Right atrium auricular region (tissue), 2 donors: ENCODE results near the gene FMO4. TPM values are rescaled to one million over a fixed set of nuclear protein-coding genes. Genes with fewer than 3 reads are reported as not detected.
"Not testable (repeated sequence)": the region's sequence is repeated elsewhere in the genome, so short reads cannot be mapped to it uniquely, and the experiment has no call there.

Experiments used
- DNase-seq: peaks from one replicate; pipeline ENCODE4 v3.0.0-alpha.2; 2019; ENCODE audit warnings: low spot score
- H3K27ac ChIP-seq, 2 donors: fragments of 200-600 bp; sonication (generic); 1 replicate in 1 of 2; 2 replicates in 1 of 2; pipeline ENCODE4 v1.5.1; 2016 to 2019
- H3K27me3 ChIP-seq, 2 donors: fragments of 200-600 bp; sonication (generic); one replicate each; pipeline versions ENCODE4 v1.5.1 to v1.6.0; 2017 to 2019
- H3K36me3 ChIP-seq: fragments of 200-600 bp; sonication (generic); one replicate; pipeline ENCODE4 v1.5.1; 2016
- H3K4me1 ChIP-seq, 2 donors: fragments of 200-600 bp; sonication (generic); one replicate each; pipeline versions ENCODE4 v1.5.1 to v1.6.0; 2017 to 2019
- H3K4me3 ChIP-seq, 2 donors: fragments of 200-600 bp; sonication (generic); 1 replicate in 1 of 2; 2 replicates in 1 of 2; pipeline ENCODE4 v1.5.1; 2017 to 2019; ENCODE audit warnings: mild to moderate bottlenecking in 1 of 2, moderate library complexity in 1 of 2
- H3K9me3 ChIP-seq, 2 donors: fragments of 200-600 bp; sonication (generic); one replicate each; pipeline ENCODE4 v1.5.1; 2019
- total RNA-seq, 2 donors: library from RNA; depleted of rRNA; stranded (reverse); fragments of >200 nt; gene quantifications; one replicate each; pipeline ENCODE4 v1.1.0, GENCODE V29; 2016
- TF ChIP-seq, protein P1 (sequence below), 2 donors: fragments of 200-600 bp; sonication (generic); IDR thresholded peaks; one replicate each; pipeline ENCODE4 v1.5.1; 2019; ENCODE audit warnings: antibody characterized with exemption in 2 of 2

FMO4 gene
- total RNA-seq, 2 donors from 2014 or later, result 6.9 to 11.8 TPM

DNA sequence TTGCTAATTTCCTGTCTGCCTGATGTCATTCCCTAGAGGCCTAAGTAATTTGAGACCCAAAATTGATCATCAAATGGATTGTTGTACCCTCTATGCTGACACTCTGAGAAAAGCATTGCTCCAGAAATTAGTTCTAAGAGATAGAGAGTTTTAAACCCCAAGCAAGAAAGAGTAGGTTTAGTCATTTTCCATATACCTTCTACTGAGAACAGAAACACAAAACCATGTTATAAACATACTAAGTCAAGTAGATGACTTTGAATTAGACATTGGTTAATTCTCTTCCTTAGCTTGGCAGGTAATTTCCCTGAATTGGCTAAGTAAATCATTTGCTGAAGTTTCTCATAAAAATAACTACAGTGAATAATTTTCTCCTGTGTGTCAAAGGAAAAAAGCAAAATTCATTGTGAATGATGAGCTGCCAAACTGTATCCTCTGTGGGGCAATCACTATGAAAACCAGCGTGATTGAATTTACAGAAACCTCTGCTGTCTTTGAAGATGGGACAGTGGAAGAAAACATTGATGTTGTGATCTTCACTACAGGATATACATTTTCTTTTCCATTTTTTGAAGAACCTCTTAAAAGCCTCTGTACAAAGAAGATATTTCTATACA lies 20.1 kb downstream of the FMO4 start:
- Histone ChIP-seq H3K27me3 (no peaks in the 10 kb centered on the region), H3K27ac (no peak overlapping the region), H3K4me3 (no peak overlapping the region), H3K36me3 (no peaks in the 10 kb centered on the region), H3K9me3 (no peaks in the 10 kb centered on the region), H3K4me1 (no peaks in the 10 kb centered on the region)
- no peak for DNase-seq
- TF ChIP-seq, protein P1, sequence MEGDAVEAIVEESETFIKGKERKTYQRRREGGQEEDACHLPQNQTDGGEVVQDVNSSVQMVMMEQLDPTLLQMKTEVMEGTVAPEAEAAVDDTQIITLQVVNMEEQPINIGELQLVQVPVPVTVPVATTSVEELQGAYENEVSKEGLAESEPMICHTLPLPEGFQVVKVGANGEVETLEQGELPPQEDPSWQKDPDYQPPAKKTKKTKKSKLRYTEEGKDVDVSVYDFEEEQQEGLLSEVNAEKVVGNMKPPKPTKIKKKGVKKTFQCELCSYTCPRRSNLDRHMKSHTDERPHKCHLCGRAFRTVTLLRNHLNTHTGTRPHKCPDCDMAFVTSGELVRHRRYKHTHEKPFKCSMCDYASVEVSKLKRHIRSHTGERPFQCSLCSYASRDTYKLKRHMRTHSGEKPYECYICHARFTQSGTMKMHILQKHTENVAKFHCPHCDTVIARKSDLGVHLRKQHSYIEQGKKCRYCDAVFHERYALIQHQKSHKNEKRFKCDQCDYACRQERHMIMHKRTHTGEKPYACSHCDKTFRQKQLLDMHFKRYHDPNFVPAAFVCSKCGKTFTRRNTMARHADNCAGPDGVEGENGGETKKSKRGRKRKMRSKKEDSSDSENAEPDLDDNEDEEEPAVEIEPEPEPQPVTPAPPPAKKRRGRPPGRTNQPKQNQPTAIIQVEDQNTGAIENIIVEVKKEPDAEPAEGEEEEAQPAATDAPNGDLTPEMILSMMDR (IDR thresholded peaks at IDR 0.05), result no peak

DNA sequence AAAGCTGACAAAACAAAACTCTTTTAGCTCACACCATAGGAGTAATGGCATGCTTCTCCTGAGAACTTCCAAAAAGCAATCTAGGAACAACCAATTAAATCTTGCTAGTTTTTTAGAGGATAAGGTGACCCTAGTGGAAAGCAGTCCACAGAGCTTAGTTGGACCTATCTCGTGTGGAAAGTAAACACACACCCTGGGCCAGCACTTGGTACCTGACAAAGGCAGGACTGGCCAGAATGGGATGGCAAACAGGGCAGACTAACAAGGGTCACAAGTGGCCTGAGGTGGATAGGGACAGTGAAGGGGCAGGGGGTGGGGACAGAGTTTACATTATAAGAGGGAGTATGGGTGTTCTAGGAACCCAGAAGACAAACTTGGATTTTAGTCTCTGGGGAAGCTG lies 22.0 kb downstream of the FMO4 start:
- no peaks in the 10 kb centered on the region for H3K4me1 ChIP-seq
- no peak for DNase-seq
- H3K36me3 ChIP-seq, result no peaks in the 10 kb centered on the region
- TF ChIP-seq, protein P1 (IDR thresholded peaks at IDR 0.05), result no peak
- no peaks in the 10 kb centered on the region for H3K27me3 ChIP-seq
- H3K9me3 ChIP-seq, result no peaks in the 10 kb centered on the region
- H3K4me3 ChIP-seq, result no peak overlapping the region
- no peak overlapping the region for H3K27ac ChIP-seq

DNA sequence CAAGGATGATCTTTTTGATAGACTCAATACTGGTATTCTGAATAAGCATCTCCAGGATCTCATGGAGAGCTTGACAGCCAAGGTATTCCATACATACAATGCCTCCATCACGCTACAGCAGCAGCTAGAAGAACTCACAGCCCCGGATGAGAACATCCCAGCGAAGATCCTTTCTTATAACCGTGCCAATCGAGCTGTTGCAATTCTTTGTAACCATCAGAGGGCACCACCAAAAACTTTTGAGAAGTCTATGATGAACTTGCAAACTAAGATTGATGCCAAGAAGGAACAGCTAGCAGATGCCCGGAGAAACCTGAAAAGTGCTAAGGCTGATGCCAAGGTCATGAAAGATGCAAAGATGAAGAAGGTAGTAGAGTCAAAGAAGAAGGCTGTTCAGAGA lies 25.4 kb downstream of the FMO4 start:
- H3K4me3 ChIP-seq, H3K27ac ChIP-seq, DNase-seq, H3K9me3 ChIP-seq, H3K36me3 ChIP-seq, H3K4me1 ChIP-seq, H3K27me3 ChIP-seq: not testable (repeated sequence)

DNA sequence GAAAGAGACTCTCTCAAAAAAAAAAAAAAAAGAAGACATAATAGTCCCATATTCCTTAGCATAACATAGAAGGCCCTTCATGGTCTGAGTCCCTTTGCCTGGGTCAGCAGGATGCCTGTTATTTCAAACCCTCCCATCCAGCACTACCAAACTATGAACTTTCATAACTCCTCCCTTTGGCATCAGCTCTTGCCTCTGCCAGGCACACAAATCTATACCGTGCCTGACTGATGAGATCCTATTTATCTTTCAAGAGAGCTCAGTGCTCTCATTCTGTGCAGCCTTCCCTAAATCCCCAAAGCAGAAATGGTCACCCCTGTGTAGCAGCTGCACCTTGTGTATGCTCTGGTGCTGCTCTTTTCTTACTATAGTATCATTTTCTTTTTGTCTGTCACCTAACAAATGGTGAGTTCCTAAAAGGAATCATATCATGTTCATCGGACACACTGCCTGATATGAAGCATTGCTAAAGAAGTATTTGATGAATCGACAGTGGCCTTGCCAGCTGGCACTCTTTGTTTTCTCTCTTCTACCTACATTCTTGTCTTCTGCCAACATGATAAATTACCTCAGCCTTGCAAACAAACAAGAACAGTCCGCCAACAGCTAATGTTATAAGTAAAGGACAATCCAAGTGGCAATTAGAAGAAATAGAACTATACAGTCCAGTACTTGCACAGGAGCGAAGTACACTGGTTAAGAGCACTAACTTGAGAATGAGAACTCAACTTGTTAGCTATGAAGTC lies 29.9 kb downstream of the FMO4 start:
- TF ChIP-seq, protein P1 (IDR thresholded peaks at IDR 0.05), result no peak
- Histone ChIP-seq H3K9me3 (no peaks in the 10 kb centered on the region), H3K27ac (no peak overlapping the region)

DNA sequence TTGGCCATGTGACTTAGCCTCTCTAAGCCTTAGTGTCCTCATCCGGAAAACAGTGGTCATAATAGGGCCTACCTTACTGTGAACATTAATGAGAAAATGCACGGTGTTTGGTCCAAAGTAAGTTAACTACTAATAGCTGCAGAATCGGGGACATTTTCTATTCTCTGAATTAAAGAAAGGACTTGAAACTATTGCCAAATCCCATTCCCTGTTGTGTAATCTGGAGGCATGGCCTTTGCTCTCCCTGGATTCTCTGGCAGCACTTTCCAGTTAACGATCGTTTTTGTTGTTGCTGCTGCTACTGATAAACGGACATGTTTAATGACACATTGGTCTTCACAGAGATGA lies 30.5 kb downstream of the FMO4 start:
- no peak overlapping the region for H3K27ac ChIP-seq

More for the DNA sequence above, 29.9 kb downstream of the FMO4 start:
- DNase-seq, result no peak
- H3K27me3 ChIP-seq, result no peaks in the 10 kb centered on the region
- H3K4me1 ChIP-seq, result no peaks in the 10 kb centered on the region
- H3K4me3 ChIP-seq, result no peak overlapping the region
- no peaks in the 10 kb centered on the region for H3K36me3 ChIP-seq

DNA sequence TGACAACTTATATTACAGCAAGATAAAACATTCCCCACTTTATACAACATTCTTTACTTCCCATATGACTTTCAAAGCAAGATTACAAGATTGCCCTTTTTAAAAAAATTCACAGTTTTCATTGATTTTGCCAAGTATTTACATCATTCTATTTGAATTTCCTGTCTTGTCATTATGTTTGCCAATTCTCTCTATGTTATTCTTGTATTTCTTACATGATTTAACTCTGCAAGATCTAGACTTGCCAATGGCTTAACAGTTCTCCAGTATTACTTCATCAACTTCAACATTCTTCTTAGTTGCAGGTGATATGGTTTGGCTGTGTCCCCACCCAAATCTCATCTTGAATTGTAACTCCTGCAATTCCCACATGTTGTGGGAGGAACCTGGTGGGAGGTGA lies 31.6 kb downstream of the FMO4 start:
- Histone ChIP-seq H3K4me3 (no peak overlapping the region), H3K4me1 (no peaks in the 10 kb centered on the region), H3K27me3 (no peaks in the 10 kb centered on the region), H3K36me3 (no peaks in the 10 kb centered on the region), H3K9me3 (no peaks in the 10 kb centered on the region), H3K27ac (no peak overlapping the region)
- TF ChIP-seq, protein P1 (IDR thresholded peaks at IDR 0.05), result no peak
- DNase-seq, result no peak

More for the DNA sequence above, 30.5 kb downstream of the FMO4 start:
- no peak for DNase-seq
- no peak overlapping the region for H3K4me3 ChIP-seq
- H3K9me3 ChIP-seq, result no peaks in the 10 kb centered on the region
- no peaks in the 10 kb centered on the region for H3K27me3 ChIP-seq
- H3K36me3 ChIP-seq, result no peaks in the 10 kb centered on the region
- H3K4me1 ChIP-seq, result no peaks in the 10 kb centered on the region
- TF ChIP-seq, protein P1 (IDR thresholded peaks at IDR 0.05), result no peak
